ENCODE results near the gene DLGAP3. TPM values are rescaled to one million over a fixed set of nuclear protein-coding genes. Genes with fewer than 3 reads are reported as not detected.

DLGAP3 gene
- total and polyA plus RNA-seq, 11 donors, result 0.07 to 0.51 (median 0.10) TPM; not detected in 8

- no peak for DNase-seq
- H3K4me3 ChIP-seq, result no peak overlapping the region
- intact Hi-C loops (cut with DNase I), result no loop called here
- peaks cover 0 to 8% (median 4%) of the 10 kb centered on the region in 12 donors for H3K4me1 ChIP-seq
- H3K9me3 ChIP-seq, result no peaks in the 10 kb centered on the region
- no peak overlapping the region for H3K27ac ChIP-seq
- peaks cover 0 to 43% (median 19%) of the 10 kb centered on the region in 9 donors for H3K27me3 ChIP-seq
- no peak for ATAC-seq
- TF ChIP-seq, protein P1, sequence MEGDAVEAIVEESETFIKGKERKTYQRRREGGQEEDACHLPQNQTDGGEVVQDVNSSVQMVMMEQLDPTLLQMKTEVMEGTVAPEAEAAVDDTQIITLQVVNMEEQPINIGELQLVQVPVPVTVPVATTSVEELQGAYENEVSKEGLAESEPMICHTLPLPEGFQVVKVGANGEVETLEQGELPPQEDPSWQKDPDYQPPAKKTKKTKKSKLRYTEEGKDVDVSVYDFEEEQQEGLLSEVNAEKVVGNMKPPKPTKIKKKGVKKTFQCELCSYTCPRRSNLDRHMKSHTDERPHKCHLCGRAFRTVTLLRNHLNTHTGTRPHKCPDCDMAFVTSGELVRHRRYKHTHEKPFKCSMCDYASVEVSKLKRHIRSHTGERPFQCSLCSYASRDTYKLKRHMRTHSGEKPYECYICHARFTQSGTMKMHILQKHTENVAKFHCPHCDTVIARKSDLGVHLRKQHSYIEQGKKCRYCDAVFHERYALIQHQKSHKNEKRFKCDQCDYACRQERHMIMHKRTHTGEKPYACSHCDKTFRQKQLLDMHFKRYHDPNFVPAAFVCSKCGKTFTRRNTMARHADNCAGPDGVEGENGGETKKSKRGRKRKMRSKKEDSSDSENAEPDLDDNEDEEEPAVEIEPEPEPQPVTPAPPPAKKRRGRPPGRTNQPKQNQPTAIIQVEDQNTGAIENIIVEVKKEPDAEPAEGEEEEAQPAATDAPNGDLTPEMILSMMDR (IDR thresholded peaks at IDR 0.05), result no peak
- no peak for TF ChIP-seq POLR2A (IDR thresholded peaks at IDR 0.05)
- H3K36me3 ChIP-seq, result no peaks in the 10 kb centered on the region
- WGBS, 4 donors, result 70 to 74% (median 73%) methylated on average over 17 of the region's 17 CpGs
Observed at GRCh38 chr1:34871443-34872132, 57.9 kb downstream of the DLGAP3 start.

GRCh38 chr1:34870395-34870794 lies 59.1 kb downstream of the DLGAP3 start:
- H3K27me3 ChIP-seq, result peaks cover 0 to 34% (median 16%) of the 10 kb centered on the region in 9 donors
- no peaks in the 10 kb centered on the region for H3K9me3 ChIP-seq
- 57 to 67% (median 65%) methylated on average over 2 of the region's 2 CpGs for WGBS, 4 donors
- ATAC-seq (no peak), DNase-seq (no peak)
- peaks cover 0 to 17% (median 10%) of the 10 kb centered on the region in 12 donors for H3K4me1 ChIP-seq
- H3K36me3 ChIP-seq, result no peaks in the 10 kb centered on the region
- TF ChIP-seq POLR2A (IDR thresholded peaks at IDR 0.05), result no peak
- TF ChIP-seq, protein P1 (IDR thresholded peaks at IDR 0.05), result no peak
- no peak overlapping the region for H3K4me3 ChIP-seq
- no peak overlapping the region for H3K27ac ChIP-seq
- intact Hi-C loops (cut with DNase I), result no loop called here

GRCh38 chr1:34869760-34870159 lies 59.7 kb downstream of the DLGAP3 start:
- Histone ChIP-seq H3K36me3 (no peaks in the 10 kb centered on the region), H3K27ac (no peak overlapping the region), H3K4me1 (peaks cover 0 to 23% (median 10%) of the 10 kb centered on the region in 12 donors), H3K27me3 (peaks cover 0 to 29% (median 16%) of the 10 kb centered on the region in 9 donors), H3K9me3 (no peaks in the 10 kb centered on the region), H3K4me3 (no peak overlapping the region)
- no peak for ATAC-seq
- TF ChIP-seq, protein P1 (IDR thresholded peaks at IDR 0.05), result no peak
- no peak for TF ChIP-seq POLR2A (IDR thresholded peaks at IDR 0.05)
- intact Hi-C loops (cut with DNase I), result loop anchor here in 6 of 10 donors (5.0 to 10.0 kb wide), 4 partner anchors 82 to 115 kb away; partner anchors contain the start of gene TMEM35B (in 2 of the 6)
- WGBS, 4 donors, result 88 to 91% (median 89%) methylated on average over 4 of the region's 4 CpGs
- DNase-seq, result no peak

DNA sequence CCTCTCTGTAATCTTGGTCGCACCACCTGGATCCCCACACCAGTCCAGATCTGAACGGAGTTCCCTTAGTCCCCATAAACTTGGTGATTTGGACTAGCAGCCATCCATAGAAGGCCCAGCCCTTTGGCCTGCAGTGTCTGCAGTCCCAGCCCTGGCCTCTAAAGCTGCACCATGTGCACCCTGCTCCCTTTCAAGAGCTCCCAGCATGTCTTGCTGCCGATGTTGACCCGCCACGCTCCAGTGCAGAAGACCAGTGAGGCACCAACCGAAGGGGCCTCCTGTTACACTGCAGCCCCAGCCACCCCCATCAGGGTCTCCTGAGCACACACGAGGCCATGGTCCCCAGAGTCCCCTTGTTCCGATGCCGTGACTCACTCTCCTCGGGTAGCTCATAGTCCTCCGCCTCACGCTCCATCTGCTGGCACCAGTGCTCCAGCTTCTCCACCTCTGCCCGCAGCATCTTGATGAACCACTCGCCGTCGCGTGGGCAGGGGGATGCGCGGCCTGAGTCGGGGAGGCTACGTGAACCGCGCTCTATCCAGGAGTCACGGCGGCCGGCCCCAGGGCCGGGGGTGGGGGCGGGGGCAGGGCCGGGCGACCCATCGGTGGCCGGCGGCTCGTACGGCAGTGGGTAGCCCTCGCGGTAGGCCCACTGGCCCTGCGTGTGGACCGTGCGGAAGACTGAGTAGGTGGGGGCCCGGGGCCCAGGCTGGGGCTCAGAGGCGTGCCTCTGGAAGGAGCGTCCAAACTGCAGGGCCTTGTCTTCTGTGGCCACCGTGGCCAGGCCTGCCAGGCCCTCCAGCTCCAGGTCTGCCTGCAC lies 61.0 kb downstream of the DLGAP3 start:
- peaks cover 0 to 23% (median 10%) of the 10 kb centered on the region in 12 donors for H3K4me1 ChIP-seq
- intact Hi-C loops (cut with DNase I), result loop anchor here in 6 of 10 donors (5.0 to 10.0 kb wide), 4 partner anchors 81 to 116 kb away; partner anchors contain the start of gene TMEM35B (in 2 of the 6)
- no peak overlapping the region for H3K4me3 ChIP-seq
- 91 to 96% (median 93%) methylated on average over 14 to 44 of the region's 44 CpGs for WGBS, 4 donors
- H3K9me3 ChIP-seq, result no peaks in the 10 kb centered on the region
- peaks cover 0 to 16% (median 7%) of the 10 kb centered on the region in 9 donors for H3K27me3 ChIP-seq
- no peak for TF ChIP-seq POLR2A (IDR thresholded peaks at IDR 0.05)
- TF ChIP-seq, protein P1 (IDR thresholded peaks at IDR 0.05), result no peak
- ATAC-seq (no peak), DNase-seq (no peak)
- no peak overlapping the region for H3K27ac ChIP-seq
- H3K36me3 ChIP-seq, result no peaks in the 10 kb centered on the region

Measured in heart left ventricle (tissue), 16 donors.